Spleen (tissue), 7 donors: ENCODE data around the gene EDEM1.

ENCODE experiments used
- POLR2A ChIP-seq, 3 donors: fragments of 450-650 bp; IDR thresholded peaks; one replicate each; pipeline ENCODE4 v1.5.1; 2017; ENCODE audit warnings: antibody characterized with exemption in 3 of 3, mild to moderate bottlenecking in 1 of 3
- POLR2AphosphoS5 ChIP-seq, 3 donors: sonication (generic); formaldehyde crosslinking; IDR thresholded peaks; one replicate each; pipeline ENCODE4 v1.5.1; 2017; ENCODE audit warnings: antibody characterized with exemption in 3 of 3
- TF ChIP-seq, protein P1 (sequence below), 11 experiments: fragments of 200-600 bp in 7 of 11; fragments of 450-650 bp in 4 of 11; sonication (generic) in 4 of 11; IDR thresholded peaks in 8 of 11; conservative IDR thresholded peaks in 3 of 11; 1 replicate in 7 of 11; 2 replicates in 4 of 11; pipeline versions ENCODE4 v1.4.0 to v1.8.0; 2016 to 2021; ENCODE audit warnings: antibody characterized with exemption in 11 of 11, inconsistent platforms in 4 of 11, mild to moderate bottlenecking in 1 of 11
- donor health status: DM: no; HTN: no; CAD: no; lungs with moderate emphysema.
- donor health status: DM: no; HTN: no; CAD: no.
- donor health status: DM: no; HTN: no; CAD: no.

DNA sequence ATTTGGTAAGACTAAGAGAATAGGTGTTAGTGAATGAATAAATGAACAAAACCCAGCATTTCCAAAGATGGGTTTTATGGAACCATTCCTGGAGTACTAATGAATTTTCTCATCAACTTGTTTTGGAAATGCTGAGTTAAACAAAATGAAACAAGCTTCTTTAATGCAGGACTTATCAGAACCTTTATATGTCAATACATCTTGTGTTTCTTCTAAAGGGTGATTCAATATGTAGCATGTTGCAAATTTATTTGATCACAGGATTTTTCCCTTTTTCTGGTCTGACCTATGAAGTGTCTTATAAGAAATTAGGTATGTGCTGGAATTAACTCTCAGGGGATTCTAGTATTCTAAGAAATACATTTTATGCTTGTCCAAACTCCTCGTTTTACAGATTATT, 53.2 kb downstream of the EDEM1 start:
- TF ChIP-seq POLR2A (IDR thresholded peaks at IDR 0.05) (no peak), POLR2AphosphoS5 (IDR thresholded peaks at IDR 0.05) (no peak)
- TF ChIP-seq, protein P1, sequence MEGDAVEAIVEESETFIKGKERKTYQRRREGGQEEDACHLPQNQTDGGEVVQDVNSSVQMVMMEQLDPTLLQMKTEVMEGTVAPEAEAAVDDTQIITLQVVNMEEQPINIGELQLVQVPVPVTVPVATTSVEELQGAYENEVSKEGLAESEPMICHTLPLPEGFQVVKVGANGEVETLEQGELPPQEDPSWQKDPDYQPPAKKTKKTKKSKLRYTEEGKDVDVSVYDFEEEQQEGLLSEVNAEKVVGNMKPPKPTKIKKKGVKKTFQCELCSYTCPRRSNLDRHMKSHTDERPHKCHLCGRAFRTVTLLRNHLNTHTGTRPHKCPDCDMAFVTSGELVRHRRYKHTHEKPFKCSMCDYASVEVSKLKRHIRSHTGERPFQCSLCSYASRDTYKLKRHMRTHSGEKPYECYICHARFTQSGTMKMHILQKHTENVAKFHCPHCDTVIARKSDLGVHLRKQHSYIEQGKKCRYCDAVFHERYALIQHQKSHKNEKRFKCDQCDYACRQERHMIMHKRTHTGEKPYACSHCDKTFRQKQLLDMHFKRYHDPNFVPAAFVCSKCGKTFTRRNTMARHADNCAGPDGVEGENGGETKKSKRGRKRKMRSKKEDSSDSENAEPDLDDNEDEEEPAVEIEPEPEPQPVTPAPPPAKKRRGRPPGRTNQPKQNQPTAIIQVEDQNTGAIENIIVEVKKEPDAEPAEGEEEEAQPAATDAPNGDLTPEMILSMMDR (IDR thresholded peaks at IDR 0.05 in 8 of 11, conservative IDR thresholded peaks at IDR 0.05 in 3 of 11), result no peak
